Inferior parietal cortex (tissue), 1 donor: ENCODE results near the gene SHANK2.

Source experiments
- DNase-seq: peaks from one replicate; pipeline ENCODE4 v3.0.0-alpha.2; 2016; ENCODE audit errors: extremely low spot score

Gene SHANK2

GRCh38 chr11:71202598-71202944 is 49.8 kb downstream of the SHANK2 start:
- DNase-seq = no peak
